T-helper 1 cell treated with Interleukin-12 subunit alpha and Interleukin-12 subunit beta and Interleukin-4 antibody, amounts not matched to agents 30 ng/mL and 1 ng/mL, for 36 hours (primary cell): Measurements from ENCODE around the gene MCRIP1. TPM values are rescaled to one million over a fixed set of nuclear protein-coding genes. Genes with fewer than 3 reads are reported as not detected.

Source experiments
- intact Hi-C: fragments of 100-400 bp; cut with micrococcal nuclease; formaldehyde crosslinking; loops from one replicate; pipeline ENCODE4 v1.15.1; 2024
- total RNA-seq: library from RNA; stranded (reverse); gene quantifications from 2 replicates; pipeline ENCODE4 v1.2.3, GENCODE V29; 2022

MCRIP1 gene
- total RNA-seq, 1 donor from 2014 or later = 53.5 TPM

GRCh38 chr17:81806461-81807209 is 26.5 kb downstream of the MCRIP1 start:
- intact Hi-C loops = no loop called here

DNA sequence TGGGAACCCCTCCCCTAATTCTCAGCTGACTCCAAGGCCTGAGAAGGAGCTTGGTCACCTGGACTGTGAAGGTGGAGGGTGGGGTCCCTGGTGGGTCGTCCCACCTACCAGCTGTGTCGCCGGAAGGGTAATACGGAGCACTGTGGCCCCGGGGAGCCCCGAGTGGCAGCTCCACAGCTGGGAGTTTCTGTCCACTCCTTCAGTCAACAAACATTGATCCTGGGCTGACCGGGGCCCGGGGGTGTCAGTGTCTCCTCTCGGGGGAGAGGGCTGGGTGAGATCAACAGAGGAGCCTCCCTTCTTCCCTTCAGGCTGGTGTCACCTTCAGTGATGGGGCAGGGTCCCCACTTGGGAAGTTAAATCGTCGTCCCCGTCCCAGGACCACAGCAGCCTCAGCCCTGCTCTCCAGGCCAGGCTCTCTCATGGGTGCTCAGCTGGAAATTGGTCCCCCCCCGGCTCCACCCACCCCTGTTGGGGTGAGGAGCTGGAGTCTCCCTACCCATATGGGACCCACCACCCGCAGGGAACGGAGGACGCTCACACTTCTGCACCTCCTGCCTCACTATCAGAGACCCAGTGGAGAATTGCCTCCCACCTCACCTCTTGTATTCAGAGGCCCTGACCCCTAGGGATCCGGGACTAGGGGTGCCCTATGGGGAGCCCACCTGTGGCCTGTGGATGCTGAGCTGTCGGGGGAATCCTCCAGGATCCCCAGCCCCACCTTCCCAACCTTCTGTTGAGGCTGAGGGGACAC is 27.2 kb downstream of the MCRIP1 start:
- intact Hi-C loops = no loop called here

GRCh38 chr17:81804559-81805399 is 28.3 kb downstream of the MCRIP1 start:
- intact Hi-C loops = no loop called here

- intact Hi-C loops = no loop called here
Measured at GRCh38 chr17:81803728-81804558, 29.1 kb downstream of the MCRIP1 start, which contains the start of gene GCGR. TSS of gene GCGR (plus strand) at chr17:81804150. CDS start at chr17:81809019, 4,869 bp downstream.

DNA sequence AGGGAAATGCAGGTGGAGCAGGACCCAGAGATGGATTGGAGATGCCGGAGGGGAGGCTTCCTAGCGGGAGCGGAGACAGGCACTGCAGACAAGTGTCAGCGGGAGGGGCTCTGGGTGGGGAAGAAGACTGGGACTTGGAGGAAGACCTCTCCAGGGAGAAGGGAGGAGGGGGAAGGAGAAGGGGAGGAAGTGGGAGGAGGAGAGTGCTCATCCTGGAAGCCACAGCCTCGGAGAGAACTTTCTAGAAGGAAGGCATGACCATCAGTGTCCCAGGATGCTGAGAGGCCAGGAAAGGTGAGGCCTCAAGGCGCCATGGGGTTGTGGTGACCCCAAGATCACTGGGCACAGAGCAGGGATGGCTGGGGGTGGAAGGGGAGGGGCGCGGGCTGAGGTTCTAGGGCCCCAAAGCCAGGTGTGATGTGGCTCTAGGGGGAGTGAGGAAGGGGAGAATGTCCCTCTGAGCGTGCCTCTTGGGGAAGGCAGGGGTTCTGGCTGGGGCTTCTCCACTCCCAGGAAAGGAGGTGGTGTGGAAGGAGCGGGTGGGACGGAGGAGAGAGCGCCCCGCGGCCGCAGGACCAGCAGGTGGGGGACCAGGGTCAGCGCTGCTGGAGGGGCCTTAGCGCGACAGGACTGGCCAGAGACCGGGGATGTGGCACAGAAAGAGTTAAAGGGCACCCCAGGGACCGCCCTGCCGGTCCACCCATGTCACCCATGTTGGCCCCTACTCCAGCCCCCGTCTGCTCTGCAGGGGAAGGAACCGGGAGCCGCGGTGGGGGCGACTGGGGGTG is 30.0 kb downstream of the MCRIP1 start:
- intact Hi-C loops = no loop called here

DNA sequence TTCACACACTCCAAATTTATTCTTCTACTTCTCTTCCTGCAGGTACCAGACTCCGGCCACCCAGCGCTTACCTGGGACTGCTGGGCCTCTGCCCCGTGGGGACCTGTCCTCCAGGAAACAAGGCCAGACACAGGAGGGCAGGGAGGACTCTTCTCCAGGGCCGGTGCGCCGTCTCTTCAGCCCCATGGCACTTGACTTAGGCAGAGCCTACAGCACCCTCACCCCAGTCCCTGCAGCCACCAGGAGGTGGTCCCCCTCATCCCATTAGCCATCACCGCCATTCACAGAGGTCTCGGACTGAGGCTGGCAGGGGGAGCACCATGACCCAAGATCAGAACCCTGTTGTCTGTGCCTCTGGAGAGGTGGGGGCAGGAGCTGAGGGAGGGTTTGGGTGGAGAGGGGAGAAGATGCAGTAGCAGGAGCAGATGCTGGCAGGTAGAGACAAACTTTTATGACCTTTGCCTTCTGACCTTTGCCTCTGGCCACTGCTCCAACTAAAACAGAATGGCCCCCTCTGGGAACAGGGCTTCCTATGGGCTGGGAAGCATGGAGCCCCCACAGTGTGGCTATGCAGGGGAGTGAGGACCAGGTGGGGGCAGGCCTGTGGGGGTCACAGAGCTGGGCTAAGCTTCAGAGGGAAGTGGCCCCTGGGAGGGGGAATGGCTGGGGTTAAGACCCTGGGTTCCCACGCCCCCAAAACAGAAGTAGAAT is 30.9 kb downstream of the MCRIP1 start:
- intact Hi-C loops = no loop called here

GRCh38 chr17:81801327-81801726 is 31.8 kb downstream of the MCRIP1 start:
- intact Hi-C loops = no loop called here

DNA sequence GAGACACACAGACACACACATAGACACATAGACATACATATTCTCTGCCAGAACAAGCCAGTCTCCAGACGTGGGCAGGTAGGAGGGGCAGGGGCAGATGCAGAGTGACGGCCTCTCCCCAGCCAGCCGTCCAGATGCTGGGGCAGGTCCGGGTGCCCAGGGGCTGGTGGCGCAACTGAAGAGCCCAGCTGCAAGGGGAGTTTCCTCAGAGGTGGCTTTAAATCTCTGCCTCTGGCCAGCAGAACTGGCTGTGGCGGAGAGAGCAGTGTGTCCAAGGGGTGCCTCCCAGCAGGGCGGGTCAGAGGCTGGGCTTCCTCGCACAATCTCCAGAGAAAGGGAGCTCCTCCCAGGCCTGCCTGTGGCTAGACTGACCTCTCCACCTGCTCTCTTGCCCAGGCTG is 38.6 kb downstream of the MCRIP1 start:
- intact Hi-C loops = no loop called here

DNA sequence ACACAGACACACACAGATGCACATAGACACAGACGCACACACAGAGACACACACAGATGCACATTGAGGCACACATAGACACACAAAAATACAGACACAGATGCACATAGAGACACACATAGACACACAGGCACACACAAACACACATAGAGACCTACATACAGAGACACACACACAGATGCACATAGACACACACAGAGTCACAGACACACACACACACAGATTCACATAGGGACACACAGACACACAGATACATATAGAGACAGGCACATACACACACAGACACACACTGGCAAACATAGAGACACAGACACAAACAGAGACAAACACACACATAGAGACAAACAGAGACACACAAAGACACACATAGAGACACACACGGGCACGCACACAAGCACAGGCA is 39.0 kb downstream of the MCRIP1 start:
- intact Hi-C loops = no loop called here

DNA sequence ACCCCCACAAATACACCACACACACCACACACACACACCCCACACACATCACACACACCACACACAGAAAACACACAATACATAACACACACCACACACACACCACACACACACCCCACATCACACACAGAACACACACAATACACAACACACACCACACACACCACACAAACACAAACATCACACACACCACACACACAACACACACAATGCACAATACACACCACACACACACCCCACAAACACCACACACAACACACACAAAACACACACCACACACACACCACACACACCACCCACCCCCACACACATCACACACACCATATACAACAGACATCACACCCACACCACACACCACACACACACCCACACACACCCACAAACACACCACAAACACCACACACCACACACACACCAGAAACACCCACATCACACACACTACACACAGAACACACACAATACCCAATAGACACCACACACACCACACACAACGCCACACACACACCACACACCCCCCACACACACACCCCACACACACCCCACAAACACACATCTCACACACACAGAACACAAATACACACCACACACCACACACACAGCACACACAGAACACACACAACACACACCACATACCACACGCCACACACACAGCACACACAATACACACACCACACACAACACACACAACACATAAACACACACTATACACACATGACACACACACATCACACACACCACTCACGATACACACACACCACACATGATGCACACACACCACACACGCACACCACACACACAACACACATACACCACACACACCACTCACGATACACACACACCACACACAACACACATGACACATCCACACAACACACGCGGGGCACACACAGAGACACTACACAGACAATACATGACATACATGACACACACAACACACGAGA is 40.1 kb downstream of the MCRIP1 start:
- intact Hi-C loops = no loop called here

Other genes starting within 250 kb of the MCRIP1 start
- 133 and 140 TPM in 2 replicates for gene NPLOC4, start 196.2 kb downstream of the MCRIP1 start, total RNA-seq
- 0.37 and 0.47 TPM in 2 replicates for gene TSPAN10, start 196.1 kb downstream of the MCRIP1 start, total RNA-seq
- gene PDE6G, start 176.7 kb downstream of the MCRIP1 start, total RNA-seq = 21.9 and 26.3 TPM in 2 replicates
- gene OXLD1, start 166.7 kb downstream of the MCRIP1 start, total RNA-seq = 48.1 and 48.8 TPM in 2 replicates
- 33.2 and 38.5 TPM in 2 replicates for gene CCDC137, start 166.6 kb downstream of the MCRIP1 start, total RNA-seq
- 30.9 and 31.1 TPM in 2 replicates for gene ARL16, start 149.5 kb downstream of the MCRIP1 start, total RNA-seq
- gene HGS, start 149.3 kb downstream of the MCRIP1 start, total RNA-seq = 127 TPM in 2 replicates
- gene MRPL12, start 129.9 kb downstream of the MCRIP1 start, total RNA-seq = 85.6 and 86.6 TPM in 2 replicates
- gene SLC25A10, start 121.0 kb downstream of the MCRIP1 start, total RNA-seq = 25.9 and 26.9 TPM in 2 replicates
- not detected in 2 replicates for gene GCGR, start 29.1 kb downstream of the MCRIP1 start, total RNA-seq
- not detected in 2 replicates for gene PPP1R27, start 1.8 kb upstream of the MCRIP1 start, total RNA-seq
- 548 and 588 TPM in 2 replicates for gene P4HB, start 27.2 kb upstream of the MCRIP1 start, total RNA-seq
- gene ARHGDIA, start 38.0 kb upstream of the MCRIP1 start, total RNA-seq = 671 and 678 TPM in 2 replicates
- 167 and 172 TPM in 2 replicates for gene ALYREF, start 58.3 kb upstream of the MCRIP1 start, total RNA-seq
- 108 and 111 TPM in 2 replicates for gene ANAPC11, start 58.4 kb upstream of the MCRIP1 start, total RNA-seq
- gene NPB, start 68.9 kb upstream of the MCRIP1 start, total RNA-seq = 0.32 and 0.34 TPM in 2 replicates
- 36.7 and 38.2 TPM in 2 replicates for gene PCYT2, start 78.1 kb upstream of the MCRIP1 start, total RNA-seq
- 62.7 and 71.3 TPM in 2 replicates for gene SIRT7, start 84.9 kb upstream of the MCRIP1 start, total RNA-seq
- gene MAFG, start 94.4 kb upstream of the MCRIP1 start, total RNA-seq = 26.2 and 28.5 TPM in 2 replicates
- gene PYCR1, start 104.0 kb upstream of the MCRIP1 start, total RNA-seq = 36.0 and 42.3 TPM in 2 replicates
- not detected in 2 replicates for gene MYADML2, start 113.9 kb upstream of the MCRIP1 start, total RNA-seq
- 0.78 and 1.6 TPM in 2 replicates for gene NOTUM, start 127.9 kb upstream of the MCRIP1 start, total RNA-seq
- 34.4 and 38.2 TPM in 2 replicates for gene ASPSCR1, start 144.3 kb upstream of the MCRIP1 start, total RNA-seq
- 71.2 and 71.7 TPM in 2 replicates for gene CENPX, start 189.6 kb upstream of the MCRIP1 start, total RNA-seq
- gene LRRC45, start 190.0 kb upstream of the MCRIP1 start, total RNA-seq = 31.2 and 33.2 TPM in 2 replicates
- 5.0 and 6.7 TPM in 2 replicates for gene RAC3, start 198.4 kb upstream of the MCRIP1 start, total RNA-seq
- 92.9 and 97.1 TPM in 2 replicates for gene DCXR, start 204.4 kb upstream of the MCRIP1 start, total RNA-seq
- gene RFNG, start 218.5 kb upstream of the MCRIP1 start, total RNA-seq = 26.7 and 28.2 TPM in 2 replicates
- gene GPS1, start 218.6 kb upstream of the MCRIP1 start, total RNA-seq = 87.9 and 99.1 TPM in 2 replicates
- 131 and 136 TPM in 2 replicates for gene DUS1L, start 232.5 kb upstream of the MCRIP1 start, total RNA-seq